Right lobe of liver (tissue), 6 donors: ENCODE results near the gene ZBTB39. TPM values are rescaled to one million over a fixed set of nuclear protein-coding genes. Genes with fewer than 3 reads are reported as not detected.
"Not testable (repeated sequence)": the region's sequence is repeated elsewhere in the genome, so short reads cannot be mapped to it uniquely, and the experiment has no call there.

Source experiments
- ATAC-seq, 4 donors: fragments of 200-7000 bp; cut with Tn5 transposase; one replicate each; pipeline ENCODE4 v1.9.1; 2020; ENCODE audit warnings: mild to moderate bottlenecking in 4 of 4, moderate library complexity in 4 of 4
- DNase-seq, 3 donors: peaks; one replicate each; pipeline ENCODE4 v3.0.0-alpha.2; 2020
- H3K27ac ChIP-seq, 3 donors: fragments of 200-600 bp; one replicate each; pipeline ENCODE4 v1.8.0; 2022
- H3K27me3 ChIP-seq, 2 donors: fragments of 200-600 bp; one replicate each; pipeline ENCODE4 v1.8.0; 2022
- H3K36me3 ChIP-seq, 4 donors: fragments of 200-600 bp; sonication (generic) in 1 of 4; one replicate each; pipeline versions ENCODE4 v1.5.1 to v1.8.0; 2017 to 2022; ENCODE audit warnings: control low read depth in 1 of 4
- H3K4me1 ChIP-seq, 4 donors: fragments of 200-600 bp; sonication (generic) in 1 of 4; one replicate each; pipeline versions ENCODE4 v1.5.1 to v1.8.0; 2017 to 2022; ENCODE audit warnings: control low read depth in 1 of 4
- H3K4me3 ChIP-seq, 3 donors: fragments of 200-600 bp; one replicate each; pipeline ENCODE4 v1.8.0; 2022
- H3K9me3 ChIP-seq, 4 donors: fragments of 200-600 bp; sonication (generic) in 1 of 4; one replicate each; pipeline versions ENCODE4 v1.5.1 to v1.8.0; 2017 to 2022; ENCODE audit warnings: control low read depth in 1 of 4
- CTCF ChIP-seq, 4 donors: fragments of 200-600 bp in 3 of 4; fragments of 450-650 bp in 1 of 4; IDR thresholded peaks; one replicate each; pipeline versions ENCODE4 v1.5.1 to v1.8.0; 2016 to 2022; ENCODE audit warnings: antibody characterized with exemption in 4 of 4, mild to moderate bottlenecking in 2 of 4
- POLR2A ChIP-seq: fragments of 450-650 bp; IDR thresholded peaks from one replicate; pipeline ENCODE4 v1.6.1; 2017; ENCODE audit warnings: antibody characterized with exemption, mild to moderate bottlenecking
- WGBS: methylation state at CpG from one replicate; pipeline ENCODE4 v1.1.6; 2018; ENCODE audit warnings: low coverage, low lambda C conversion rate; ENCODE audit not compliant: insufficient coverage; ENCODE audit errors: missing lambda C conversion rate; 5-methylcytosine and 5-hydroxymethylcytosine counted together
- intact Hi-C, 2 donors: fragments of 100-400 bp; cut with DNase I; formaldehyde crosslinking; loops; one replicate each; pipeline versions ENCODE4 v1.11.2 to v1.14.1; 2022
- long read RNA-seq: library from polyadenylated mRNA; unstranded; transcript quantifications from one replicate; pipeline ENCODE4 v2.0.0, GENCODE V29; 2019
- total RNA-seq, 6 experiments: library from RNA; depleted of rRNA in 2 of 6; stranded (reverse); fragments of >200 nt in 2 of 6; fragmentation: NEBNext Ultra II Directional in 3 of 6; extraction: Animal tissue kit (Norgen Biotek cat#: 25700) in 3 of 6; gene quantifications; one replicate each; pipeline versions ENCODE4 v1.1.0 to v1.2.4, GENCODE V29; 2016 to 2023
- donor health status: DM: no; HTN: yes; CAD: no.
- donor health status: DM: no; HTN: no; CAD: no.
- donor health status: DM: no; HTN: no; CAD: no.
- donor health status: DM: no; HTN: yes; CAD: no.
- donor health status: DM: no; HTN: yes; CAD: no.

ZBTB39 gene
- 1 to 10 TPM; 1.8 to 3.7 (median 3.3) TPM for total RNA-seq
- long read RNA-seq = 0 reads

GRCh38 chr12:57005980-57006808 lies at the start of gene ZBTB39:
Gene ZBTB39 (minus strand): TSS chr12:57006546. CDS start chr12:57004917, 1,629 bp downstream.
- Histone ChIP-seq H3K4me3 (peak within 1 kb of the TSS; percentile 74 to 89 (median 85)), H3K9me3 (no peaks in the 10 kb centered on the region), H3K36me3 (peaks cover 0 to 23% (median 10%) of the 10 kb centered on the region in 4 donors), H3K27me3 (no peaks in the 10 kb centered on the region), H3K27ac (peak within 1 kb of the TSS; percentile 48 to 77 (median 70)), H3K4me1 (peaks cover 0 to 40% (median 14%) of the 10 kb centered on the region in 4 donors)
- ATAC-seq (peak; percentile 59 to 80 (median 69)), DNase-seq (peak; percentile 65 to 68 (median 68))
- WGBS = 0% methylated on average over 7 of the region's 94 CpGs
- intact Hi-C loops = no loop called here
- peak; percentile 50 to 78 (median 58) for TF ChIP-seq CTCF (IDR thresholded peaks at IDR 0.05)
- TF ChIP-seq POLR2A = peak; percentile 34

GRCh38 chr12:57055824-57056223 lies 49.5 kb upstream of the ZBTB39 start:
- 80% methylated on average over 3 of the region's 3 CpGs for WGBS
- ATAC-seq (no peak), DNase-seq (no peak)
- no peak overlapping the region for H3K4me3 ChIP-seq
- no peaks in the 10 kb centered on the region for H3K9me3 ChIP-seq
- H3K27ac ChIP-seq = no peak overlapping the region
- H3K27me3 ChIP-seq = no peaks in the 10 kb centered on the region
- H3K4me1 ChIP-seq = no peaks in the 10 kb centered on the region
- H3K36me3 ChIP-seq = peaks cover 0 to 7% (median 2%) of the 10 kb centered on the region in 4 donors
- TF ChIP-seq CTCF (IDR thresholded peaks at IDR 0.05) (no peak), POLR2A (no peak)
- intact Hi-C loops = loop anchor here in 1 of 2 donors (5.0 kb wide), 1 partner anchor 39 kb away; the partner anchor contains the start of gene TAC3

GRCh38 chr12:57053901-57054300 lies 47.6 kb upstream of the ZBTB39 start:
- ATAC-seq, intact Hi-C loops: not testable (repeated sequence)

GRCh38 chr12:57053146-57053545 lies 46.8 kb upstream of the ZBTB39 start:
- H3K4me1 ChIP-seq, H3K27me3 ChIP-seq, intact Hi-C loops, H3K36me3 ChIP-seq, DNase-seq, H3K4me3 ChIP-seq, H3K27ac ChIP-seq, ATAC-seq, H3K9me3 ChIP-seq: not testable (repeated sequence)
- WGBS = 80% methylated on average over 4 of the region's 4 CpGs

More at GRCh38 chr12:57053901-57054300, 47.6 kb upstream of the ZBTB39 start:
- not testable (repeated sequence) for H3K27me3 ChIP-seq, H3K9me3 ChIP-seq, H3K27ac ChIP-seq, H3K4me3 ChIP-seq, H3K4me1 ChIP-seq, DNase-seq, H3K36me3 ChIP-seq
- WGBS = 89% methylated on average over 4 of the region's 4 CpGs

- Histone ChIP-seq H3K4me3 (no peak overlapping the region), H3K27ac (no peak overlapping the region), H3K9me3 (no peaks in the 10 kb centered on the region), H3K27me3 (no peaks in the 10 kb centered on the region), H3K4me1 (no peaks in the 10 kb centered on the region), H3K36me3 (no peaks in the 10 kb centered on the region)
- intact Hi-C loops = no loop called here
- 90% methylated on average over 1 of the region's 1 CpG for WGBS
- ATAC-seq (no peak), DNase-seq (no peak)
- TF ChIP-seq CTCF (IDR thresholded peaks at IDR 0.05) = no peak
- no peak for TF ChIP-seq POLR2A
Observed at GRCh38 chr12:57051011-57051410, 44.7 kb upstream of the ZBTB39 start.
